Hepatocyte (in vitro differentiated cells): ENCODE results near the gene GOLGA6L1.

Experiments
- EZH2 ChIP-seq: fragments of 200-600 bp; sonication (generic); IDR thresholded peaks from 2 replicates; pipeline ENCODE4 v1.6.1; 2016; ENCODE audit warnings: antibody characterized with exemption, mild to moderate bottlenecking, borderline replicate concordance
- EZH2phosphoT487 ChIP-seq: fragments of 200-600 bp; sonication (generic); IDR thresholded peaks from one replicate; pipeline ENCODE4 v1.6.1; 2018; ENCODE audit warnings: antibody characterized with exemption, mild to moderate bottlenecking, low read depth, moderate library complexity; ENCODE audit not compliant: unreplicated experiment, severe bottlenecking
- TF ChIP-seq, protein P1 (sequence below): fragments of 200-600 bp; sonication (generic); IDR thresholded peaks from 2 replicates; pipeline ENCODE4 v1.5.1; 2016; ENCODE audit warnings: antibody characterized with exemption, mild to moderate bottlenecking; ENCODE audit not compliant: poor library complexity

DNA sequence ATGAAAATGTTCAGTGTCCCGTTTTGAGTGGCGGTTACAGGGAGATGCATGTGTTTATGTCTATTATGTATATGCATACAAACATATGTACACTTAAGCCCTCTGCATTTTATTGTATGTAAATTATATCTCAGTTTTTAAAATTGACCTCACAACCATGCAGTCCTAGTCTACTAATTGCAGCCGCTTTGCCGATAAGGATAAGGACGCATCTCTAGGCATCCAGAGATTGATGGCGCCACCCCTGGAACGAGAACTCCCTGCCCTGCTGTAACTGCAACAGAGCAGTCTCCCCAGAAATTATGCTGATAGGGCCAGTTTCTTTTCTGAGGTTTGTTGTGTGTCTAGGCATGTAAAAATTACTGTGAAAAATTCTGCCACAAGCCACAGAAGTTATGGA is 56.9 kb downstream of the GOLGA6L1 start:
- TF ChIP-seq EZH2 (no peak), EZH2phosphoT487 (no peak)
- TF ChIP-seq, protein P1, sequence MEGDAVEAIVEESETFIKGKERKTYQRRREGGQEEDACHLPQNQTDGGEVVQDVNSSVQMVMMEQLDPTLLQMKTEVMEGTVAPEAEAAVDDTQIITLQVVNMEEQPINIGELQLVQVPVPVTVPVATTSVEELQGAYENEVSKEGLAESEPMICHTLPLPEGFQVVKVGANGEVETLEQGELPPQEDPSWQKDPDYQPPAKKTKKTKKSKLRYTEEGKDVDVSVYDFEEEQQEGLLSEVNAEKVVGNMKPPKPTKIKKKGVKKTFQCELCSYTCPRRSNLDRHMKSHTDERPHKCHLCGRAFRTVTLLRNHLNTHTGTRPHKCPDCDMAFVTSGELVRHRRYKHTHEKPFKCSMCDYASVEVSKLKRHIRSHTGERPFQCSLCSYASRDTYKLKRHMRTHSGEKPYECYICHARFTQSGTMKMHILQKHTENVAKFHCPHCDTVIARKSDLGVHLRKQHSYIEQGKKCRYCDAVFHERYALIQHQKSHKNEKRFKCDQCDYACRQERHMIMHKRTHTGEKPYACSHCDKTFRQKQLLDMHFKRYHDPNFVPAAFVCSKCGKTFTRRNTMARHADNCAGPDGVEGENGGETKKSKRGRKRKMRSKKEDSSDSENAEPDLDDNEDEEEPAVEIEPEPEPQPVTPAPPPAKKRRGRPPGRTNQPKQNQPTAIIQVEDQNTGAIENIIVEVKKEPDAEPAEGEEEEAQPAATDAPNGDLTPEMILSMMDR = no peak
